Astrocyte of the cerebellum (primary cell): ENCODE measurements around the gene OPRD1.

ENCODE experiments used
- DNase-seq: peaks from one replicate; pipeline ENCODE4 v3.0.0-alpha.2; 2011; ENCODE audit warnings: low read depth
- H3K4me3 ChIP-seq: 2 replicates; pipeline ENCODE4 v1.5.1; 2011; ENCODE audit warnings: mild to moderate bottlenecking, low read depth, low read length, moderate library complexity
- in situ Hi-C: cut with HindIII; loops from 2 replicates; pipeline ENCODE4 v1.10.0; 2017; ENCODE audit warnings: low sequenced_read_pairs
- TF ChIP-seq, protein P1 (sequence below): IDR thresholded peaks from 2 replicates; pipeline ENCODE4 v1.5.1; 2012; ENCODE audit warnings: low read length, low read depth, moderate library complexity, mild to moderate bottlenecking; ENCODE audit errors: missing control alignments

OPRD1 gene

DNA sequence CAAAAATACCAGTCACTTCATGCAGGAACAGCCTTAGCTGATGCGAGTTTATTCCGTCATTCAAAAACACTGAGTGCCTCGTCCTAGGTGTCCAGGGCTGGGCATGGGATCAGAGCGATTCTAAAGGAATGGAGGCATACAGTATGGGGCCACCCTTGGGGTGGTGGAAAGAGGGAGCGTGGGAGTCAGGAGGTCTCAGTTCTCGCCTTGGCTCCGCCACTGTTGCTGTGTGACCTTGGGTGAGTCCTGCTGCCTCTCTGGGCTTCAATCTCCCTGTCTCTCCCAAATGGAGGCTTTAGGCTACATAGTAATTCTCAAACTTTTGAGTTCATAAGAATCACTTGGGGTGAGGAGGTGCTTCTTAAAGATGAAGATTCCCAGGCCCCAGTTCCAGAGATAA lies 44.0 kb downstream of the OPRD1 start:
- DNase-seq, result no peak
- H3K4me3 ChIP-seq, result no peak overlapping the region
- in situ Hi-C loops, result no loop called here
- TF ChIP-seq, protein P1, sequence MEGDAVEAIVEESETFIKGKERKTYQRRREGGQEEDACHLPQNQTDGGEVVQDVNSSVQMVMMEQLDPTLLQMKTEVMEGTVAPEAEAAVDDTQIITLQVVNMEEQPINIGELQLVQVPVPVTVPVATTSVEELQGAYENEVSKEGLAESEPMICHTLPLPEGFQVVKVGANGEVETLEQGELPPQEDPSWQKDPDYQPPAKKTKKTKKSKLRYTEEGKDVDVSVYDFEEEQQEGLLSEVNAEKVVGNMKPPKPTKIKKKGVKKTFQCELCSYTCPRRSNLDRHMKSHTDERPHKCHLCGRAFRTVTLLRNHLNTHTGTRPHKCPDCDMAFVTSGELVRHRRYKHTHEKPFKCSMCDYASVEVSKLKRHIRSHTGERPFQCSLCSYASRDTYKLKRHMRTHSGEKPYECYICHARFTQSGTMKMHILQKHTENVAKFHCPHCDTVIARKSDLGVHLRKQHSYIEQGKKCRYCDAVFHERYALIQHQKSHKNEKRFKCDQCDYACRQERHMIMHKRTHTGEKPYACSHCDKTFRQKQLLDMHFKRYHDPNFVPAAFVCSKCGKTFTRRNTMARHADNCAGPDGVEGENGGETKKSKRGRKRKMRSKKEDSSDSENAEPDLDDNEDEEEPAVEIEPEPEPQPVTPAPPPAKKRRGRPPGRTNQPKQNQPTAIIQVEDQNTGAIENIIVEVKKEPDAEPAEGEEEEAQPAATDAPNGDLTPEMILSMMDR, result no peak

DNA sequence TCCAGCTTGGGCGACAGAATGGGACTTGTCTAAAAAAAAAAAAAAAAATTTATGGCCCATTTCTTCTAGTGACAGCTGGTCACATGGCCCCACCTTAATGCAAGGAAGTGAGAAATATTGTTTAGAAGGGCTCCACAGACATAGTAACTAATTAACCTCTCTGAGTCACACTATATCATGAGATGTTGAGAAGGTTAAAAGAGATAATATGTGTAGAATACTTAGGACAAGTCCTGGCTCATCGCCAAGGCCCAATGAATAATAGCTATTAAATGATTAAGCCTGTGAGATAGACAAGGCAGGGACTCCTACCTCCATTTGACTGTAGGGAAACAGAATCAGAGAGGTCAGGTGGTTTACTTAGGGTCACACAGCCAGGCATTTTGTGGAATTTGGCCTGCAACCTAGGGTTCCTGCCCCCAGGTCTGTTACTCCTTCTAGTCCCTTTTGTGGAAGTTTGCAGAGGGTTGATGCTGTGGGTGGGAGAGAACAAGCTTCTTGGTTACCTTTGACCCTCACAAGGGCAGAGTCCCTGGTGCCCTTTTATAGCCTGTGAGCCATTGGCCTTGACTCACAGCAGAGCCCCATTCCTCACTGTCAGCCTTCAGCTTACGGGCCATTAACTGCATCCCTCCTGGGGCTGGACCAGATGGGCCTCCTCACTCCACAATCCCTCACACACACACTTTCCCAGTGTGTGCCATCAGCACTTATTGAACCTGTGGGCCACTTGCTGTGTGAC lies 48.5 kb downstream of the OPRD1 start:
- no peak overlapping the region for H3K4me3 ChIP-seq
- in situ Hi-C loops, result loop anchor here (5.0 kb wide), 1 partner anchor 63 kb away; no protein-coding TSS in a partner anchor
- no peak for DNase-seq
- TF ChIP-seq, protein P1, result no peak

DNA sequence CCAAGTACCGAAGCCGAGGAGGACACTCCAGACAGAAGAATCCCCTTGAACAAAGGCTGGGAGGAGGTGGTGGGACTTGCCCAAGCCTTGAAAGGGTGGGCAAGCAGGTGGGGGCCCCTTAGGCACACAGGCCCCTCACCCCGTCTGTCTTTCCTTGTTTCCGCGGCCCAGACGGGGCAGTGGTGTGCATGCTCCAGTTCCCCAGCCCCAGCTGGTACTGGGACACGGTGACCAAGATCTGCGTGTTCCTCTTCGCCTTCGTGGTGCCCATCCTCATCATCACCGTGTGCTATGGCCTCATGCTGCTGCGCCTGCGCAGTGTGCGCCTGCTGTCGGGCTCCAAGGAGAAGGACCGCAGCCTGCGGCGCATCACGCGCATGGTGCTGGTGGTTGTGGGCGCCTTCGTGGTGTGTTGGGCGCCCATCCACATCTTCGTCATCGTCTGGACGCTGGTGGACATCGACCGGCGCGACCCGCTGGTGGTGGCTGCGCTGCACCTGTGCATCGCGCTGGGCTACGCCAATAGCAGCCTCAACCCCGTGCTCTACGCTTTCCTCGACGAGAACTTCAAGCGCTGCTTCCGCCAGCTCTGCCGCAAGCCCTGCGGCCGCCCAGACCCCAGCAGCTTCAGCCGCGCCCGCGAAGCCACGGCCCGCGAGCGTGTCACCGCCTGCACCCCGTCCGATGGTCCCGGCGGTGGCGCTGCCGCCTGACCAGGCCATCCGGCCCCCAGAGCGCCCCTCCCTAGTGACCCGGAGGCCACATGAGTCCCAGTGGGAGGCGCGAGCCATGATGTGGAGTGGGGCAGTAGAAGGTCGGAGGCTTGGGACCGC lies 50.8 kb downstream of the OPRD1 start:
- H3K4me3 ChIP-seq, result no peak overlapping the region
- in situ Hi-C loops, result loop anchor here (5.0 kb wide), 1 partner anchor 65 kb away; no protein-coding TSS in a partner anchor
- TF ChIP-seq, protein P1, result no peak
- no peak for DNase-seq

DNA sequence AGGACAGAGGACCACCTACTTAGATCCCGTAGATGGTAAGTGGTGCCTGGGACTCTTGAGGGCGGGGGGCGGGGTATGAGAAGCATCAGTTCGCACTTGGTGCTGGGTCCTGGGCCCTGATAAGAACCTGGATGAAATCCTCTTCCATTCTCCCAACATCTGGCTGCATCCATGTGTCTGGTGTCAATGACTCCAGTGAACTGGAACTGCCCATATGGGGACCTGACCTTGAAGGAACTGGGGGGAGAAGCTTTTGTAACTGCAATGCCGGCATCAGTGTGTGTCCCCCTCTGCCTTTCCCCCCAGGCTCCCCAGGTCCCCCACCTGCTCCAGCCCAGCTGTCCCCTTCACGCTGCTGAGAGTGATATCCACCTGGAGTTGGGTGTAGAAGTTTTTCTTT lies 52.7 kb downstream of the OPRD1 start:
- in situ Hi-C loops, result loop anchor here (5.0 kb wide), 1 partner anchor 67 kb away; no protein-coding TSS in a partner anchor
- TF ChIP-seq, protein P1, result no peak
- DNase-seq, result no peak
- H3K4me3 ChIP-seq, result no peak overlapping the region

DNA sequence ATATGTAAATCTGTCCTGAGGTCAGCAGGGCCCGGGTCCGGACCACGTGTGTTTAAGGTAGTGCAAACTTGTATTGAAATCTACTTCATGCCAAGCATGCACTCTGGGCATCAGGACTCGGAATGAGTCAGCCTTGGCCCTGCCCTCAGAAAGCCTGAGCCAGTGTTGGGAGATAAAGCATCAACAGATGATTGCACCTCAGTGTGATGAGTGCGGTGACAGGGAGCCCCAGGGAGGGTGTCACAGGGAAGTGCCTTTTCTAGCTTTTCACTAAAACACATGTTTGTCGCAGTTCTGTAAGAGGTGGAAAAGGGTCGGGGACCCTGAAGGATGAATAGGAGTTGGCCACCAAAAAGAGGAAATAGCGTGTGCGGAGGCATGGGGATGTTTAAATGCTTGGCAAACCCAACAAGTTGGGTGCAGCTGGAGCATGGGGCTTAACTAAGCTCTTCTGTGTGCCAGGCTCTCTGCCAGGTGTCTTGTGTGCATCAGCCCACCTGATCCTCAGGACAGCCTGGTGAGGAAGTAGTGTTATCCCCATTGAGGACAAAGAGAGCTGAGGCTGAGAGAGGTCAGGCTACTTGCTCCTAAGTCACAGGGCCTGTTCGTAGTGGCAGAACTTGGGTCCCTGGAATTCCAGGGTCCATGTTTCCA lies 54.2 kb downstream of the OPRD1 start:
- in situ Hi-C loops, result no loop called here
- TF ChIP-seq, protein P1, result no peak
- H3K4me3 ChIP-seq, result no peak overlapping the region
- DNase-seq, result no peak

DNA sequence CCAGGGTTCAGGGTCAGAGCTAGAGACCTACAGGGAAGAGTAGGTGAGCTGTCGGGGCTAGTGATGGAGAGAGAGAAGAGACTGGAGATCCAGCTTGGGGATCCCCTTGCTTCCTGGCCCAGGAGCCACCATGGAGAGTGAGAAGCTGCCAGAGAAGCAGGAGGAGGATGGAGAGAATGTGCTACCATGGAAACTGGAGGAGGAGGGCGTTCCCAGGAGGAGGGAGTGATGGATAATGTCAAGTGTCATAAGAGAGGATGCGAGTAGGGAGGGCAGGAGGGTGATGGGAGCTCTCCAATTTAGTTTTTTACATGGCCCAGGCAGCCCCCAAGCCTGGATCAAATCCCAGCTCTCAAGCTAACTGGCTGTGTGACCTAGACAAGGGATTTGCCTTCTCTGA lies 55.9 kb downstream of the OPRD1 start:
- no peak for DNase-seq
- H3K4me3 ChIP-seq, result no peak overlapping the region
- TF ChIP-seq, protein P1, result no peak
- in situ Hi-C loops, result no loop called here
